ENCODE results near the gene FBXW7. TPM values are rescaled to one million over a fixed set of nuclear protein-coding genes. Genes with fewer than 3 reads are reported as not detected.

Gene FBXW7
- total RNA-seq, 3 donors from 2014 or later (not counting 1 experiment from before 2014, with no cell fraction given), result 172 to 202 (median 175) TPM

GRCh38 chr4:152427981-152428380, 107.9 kb downstream of the FBXW7 start:
- Histone ChIP-seq H3K27me3 (ENCODE audit: control insufficient read depth, insufficient read depth, low read length) (no peaks in the 10 kb centered on the region), H3K9me3 (ENCODE audit: control insufficient read depth, insufficient read depth, low read length) (no peaks in the 10 kb centered on the region), H3K27ac (ENCODE audit: low read length) (no peak overlapping the region), H3K4me3 (ENCODE audit: low read length) (no peak overlapping the region), H3K36me3 (ENCODE audit: control insufficient read depth, insufficient read depth, low read length) (no peaks in the 10 kb centered on the region), H3K4me1 (ENCODE audit: control insufficient read depth, insufficient read depth, low read length) (no peaks in the 10 kb centered on the region)
- WGBS (ENCODE audit: insufficient coverage), result no CpG with 5 or more reads among the region's 2 CpGs
- H3K9me3 Mint-ChIP-seq, result no peaks in the 10 kb centered on the region
- DNase-seq (no peak), ATAC-seq (no peak)
- no peak overlapping the region for H3K27ac Mint-ChIP-seq
- intact Hi-C loops (cut with micrococcal nuclease), result no loop called here
- H3K4me1 Mint-ChIP-seq, result peaks cover 60 to 61% of the 10 kb centered on the region in 2 donors
- H3K36me3 Mint-ChIP-seq, result no peaks in the 10 kb centered on the region
- H3K27me3 Mint-ChIP-seq (ENCODE audit: low read depth in 2 of 2), result no peaks in the 10 kb centered on the region
- TF ChIP-seq CTCF (IDR thresholded peaks at IDR 0.05), result no peak
- H3K4me3 Mint-ChIP-seq, result no peak overlapping the region

GRCh38 chr4:152424977-152425376, 110.9 kb downstream of the FBXW7 start:
- ATAC-seq, result peak in 1 of 3 donors; percentile 39
- Histone ChIP-seq H3K4me3 (ENCODE audit: low read length) (no peak overlapping the region), H3K4me1 (ENCODE audit: control insufficient read depth, insufficient read depth, low read length) (no peaks in the 10 kb centered on the region), H3K36me3 (ENCODE audit: control insufficient read depth, insufficient read depth, low read length) (no peaks in the 10 kb centered on the region), H3K27me3 (ENCODE audit: control insufficient read depth, insufficient read depth, low read length) (no peaks in the 10 kb centered on the region), H3K9me3 (ENCODE audit: control insufficient read depth, insufficient read depth, low read length) (no peaks in the 10 kb centered on the region), H3K27ac (ENCODE audit: low read length) (no peak overlapping the region)
- WGBS (ENCODE audit: insufficient coverage), result 84% methylated on average over 2 of the region's 2 CpGs
- Mint-ChIP-seq H3K4me3 (no peak overlapping the region), H3K36me3 (no peaks in the 10 kb centered on the region), H3K27ac (peak overlapping the region in 1 of 2 donors; percentile 5), H3K9me3 (no peaks in the 10 kb centered on the region), H3K27me3 (ENCODE audit: low read depth in 2 of 2) (no peaks in the 10 kb centered on the region), H3K4me1 (peaks cover 56 to 58% of the 10 kb centered on the region in 2 donors)
- no peak for DNase-seq
- intact Hi-C loops (cut with micrococcal nuclease), result no loop called here
- no peak for TF ChIP-seq CTCF (IDR thresholded peaks at IDR 0.05)

- H3K4me3 ChIP-seq (ENCODE audit: low read length), result no peak overlapping the region
- 100% methylated on average over 3 of the region's 3 CpGs for WGBS (ENCODE audit: insufficient coverage)
- no peaks in the 10 kb centered on the region for H3K9me3 Mint-ChIP-seq
These were observed 111.5 kb downstream of the FBXW7 start for GRCh38 chr4:152424396-152424795.

More at GRCh38 chr4:152424396-152424795, 111.5 kb downstream of the FBXW7 start:
- no peaks in the 10 kb centered on the region for H3K27me3 ChIP-seq (ENCODE audit: control insufficient read depth, insufficient read depth, low read length)
- Mint-ChIP-seq H3K36me3 (no peaks in the 10 kb centered on the region), H3K27ac (peak overlapping the region in 1 of 2 donors; percentile 18), H3K27me3 (ENCODE audit: low read depth in 2 of 2) (no peaks in the 10 kb centered on the region), H3K4me3 (no peak overlapping the region), H3K4me1 (peaks cover 60 to 61% of the 10 kb centered on the region in 2 donors)
- H3K9me3 ChIP-seq (ENCODE audit: control insufficient read depth, insufficient read depth, low read length), result no peaks in the 10 kb centered on the region
- H3K4me1 ChIP-seq (ENCODE audit: control insufficient read depth, insufficient read depth, low read length), result no peaks in the 10 kb centered on the region
- no peaks in the 10 kb centered on the region for H3K36me3 ChIP-seq (ENCODE audit: control insufficient read depth, insufficient read depth, low read length)
- H3K27ac ChIP-seq (ENCODE audit: low read length), result no peak overlapping the region
- TF ChIP-seq CTCF (IDR thresholded peaks at IDR 0.05), result no peak
- no peak for DNase-seq
- no peak for ATAC-seq
- intact Hi-C loops (cut with micrococcal nuclease), result no loop called here
